Neural crest cell (in vitro differentiated cells): ENCODE data around the gene IKZF2. TPM values are rescaled to one million over a fixed set of nuclear protein-coding genes. Genes with fewer than 3 reads are reported as not detected.

ENCODE experiments used
- DNase-seq: peaks from one replicate; pipeline ENCODE4 v3.0.0; 2021; ENCODE audit warnings: low read depth, mixed read lengths, low spot score
- H3K27ac Mint-ChIP-seq: one replicate; pipeline ENCODE4 v1.8.0; 2021; ENCODE audit warnings: mild to moderate bottlenecking, mixed read lengths; ENCODE audit not compliant: unreplicated experiment
- H3K27me3 Mint-ChIP-seq: 2 replicates; pipeline ENCODE4 v1.8.0; 2021; ENCODE audit warnings: low read depth, mild to moderate bottlenecking, mixed read lengths
- H3K36me3 Mint-ChIP-seq: 2 replicates; pipeline ENCODE4 v1.8.0; 2021; ENCODE audit warnings: low read depth, mild to moderate bottlenecking, mixed read lengths
- H3K4me1 Mint-ChIP-seq: 2 replicates; pipeline ENCODE4 v1.8.0; 2021; ENCODE audit warnings: mixed read lengths
- H3K4me3 Mint-ChIP-seq: one replicate; pipeline ENCODE4 v1.8.0; 2021; ENCODE audit warnings: mild to moderate bottlenecking, mixed read lengths
- H3K9me3 Mint-ChIP-seq: 2 replicates; pipeline ENCODE4 v1.8.0; 2021; ENCODE audit warnings: mixed read lengths
- total RNA-seq: library from RNA; stranded (reverse); gene quantifications from 2 replicates; pipeline ENCODE4 v1.2.1, GENCODE V29; 2021
- TF ChIP-seq, protein P1 (sequence below): fragments of 200-600 bp; sonication (generic); conservative IDR thresholded peaks from 2 replicates; pipeline ENCODE4 v1.5.0; 2021; ENCODE audit warnings: antibody characterized with exemption, mild to moderate bottlenecking

The IKZF2 gene
- total RNA-seq, 1 donor from 2014 or later, result 7.3 TPM

DNA sequence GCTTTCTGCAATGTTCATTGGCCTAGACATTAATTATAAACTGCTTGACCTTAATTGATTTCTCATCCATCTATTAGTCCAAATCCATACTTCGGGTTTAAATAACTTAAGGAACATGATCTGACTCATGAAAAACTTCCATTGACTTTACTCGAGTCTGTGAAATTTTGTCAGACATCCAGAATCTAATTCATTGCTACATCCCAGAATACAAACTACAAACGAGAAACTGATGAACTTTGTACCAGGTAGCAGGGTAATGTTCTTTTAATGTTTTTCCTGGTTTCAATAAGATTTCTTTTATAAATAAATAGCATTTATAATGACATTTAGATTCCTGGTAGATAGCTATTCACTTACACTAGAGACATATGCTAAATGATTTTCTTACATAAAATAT, 36.0 kb upstream of the IKZF2 start:
- Mint-ChIP-seq H3K27me3 (no peaks in the 10 kb centered on the region), H3K4me1 (peaks cover 30% of the 10 kb centered on the region)

DNA sequence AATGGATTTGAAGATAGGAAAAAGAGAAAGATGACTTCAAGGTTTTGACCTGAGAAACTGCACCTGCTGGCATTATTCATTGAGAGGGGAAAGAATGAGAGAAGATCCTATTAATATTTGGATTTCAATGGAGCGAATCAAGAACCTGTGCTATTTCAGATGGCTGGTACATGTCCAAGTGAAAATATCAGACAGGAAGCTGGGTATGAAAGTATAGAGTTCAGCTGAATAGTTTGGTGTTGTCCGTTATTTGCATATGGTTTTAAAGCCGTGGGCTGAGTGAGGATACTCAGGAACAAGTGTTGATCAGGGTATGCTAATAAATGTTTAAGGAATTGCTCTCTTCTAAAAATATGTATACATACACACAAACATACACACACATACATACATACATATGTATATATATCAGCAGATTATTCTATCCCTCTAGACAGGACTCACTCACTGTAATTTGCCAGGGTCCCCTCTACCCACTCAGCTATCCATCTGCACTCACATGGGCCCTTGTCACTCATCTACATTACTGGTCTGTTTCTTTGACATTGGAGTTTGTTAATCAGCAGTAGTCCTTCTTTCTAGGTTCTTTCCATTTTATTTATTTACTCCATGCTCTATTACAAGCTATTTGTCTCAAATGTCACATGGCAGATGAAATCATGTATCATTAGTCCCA, 33.9 kb upstream of the IKZF2 start:
- Mint-ChIP-seq H3K27ac (peak overlapping the region; percentile 2), H3K4me1 (peaks cover 30% of the 10 kb centered on the region), H3K4me3 (no peak overlapping the region), H3K9me3 (peaks cover 2% of the 10 kb centered on the region), H3K27me3 (no peaks in the 10 kb centered on the region), H3K36me3 (peaks cover 3% of the 10 kb centered on the region)
- TF ChIP-seq, protein P1, sequence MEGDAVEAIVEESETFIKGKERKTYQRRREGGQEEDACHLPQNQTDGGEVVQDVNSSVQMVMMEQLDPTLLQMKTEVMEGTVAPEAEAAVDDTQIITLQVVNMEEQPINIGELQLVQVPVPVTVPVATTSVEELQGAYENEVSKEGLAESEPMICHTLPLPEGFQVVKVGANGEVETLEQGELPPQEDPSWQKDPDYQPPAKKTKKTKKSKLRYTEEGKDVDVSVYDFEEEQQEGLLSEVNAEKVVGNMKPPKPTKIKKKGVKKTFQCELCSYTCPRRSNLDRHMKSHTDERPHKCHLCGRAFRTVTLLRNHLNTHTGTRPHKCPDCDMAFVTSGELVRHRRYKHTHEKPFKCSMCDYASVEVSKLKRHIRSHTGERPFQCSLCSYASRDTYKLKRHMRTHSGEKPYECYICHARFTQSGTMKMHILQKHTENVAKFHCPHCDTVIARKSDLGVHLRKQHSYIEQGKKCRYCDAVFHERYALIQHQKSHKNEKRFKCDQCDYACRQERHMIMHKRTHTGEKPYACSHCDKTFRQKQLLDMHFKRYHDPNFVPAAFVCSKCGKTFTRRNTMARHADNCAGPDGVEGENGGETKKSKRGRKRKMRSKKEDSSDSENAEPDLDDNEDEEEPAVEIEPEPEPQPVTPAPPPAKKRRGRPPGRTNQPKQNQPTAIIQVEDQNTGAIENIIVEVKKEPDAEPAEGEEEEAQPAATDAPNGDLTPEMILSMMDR, result no peak
- no peak for DNase-seq

More for the DNA sequence above, 36.0 kb upstream of the IKZF2 start:
- H3K9me3 Mint-ChIP-seq, result peaks cover 2% of the 10 kb centered on the region
- no peak overlapping the region for H3K27ac Mint-ChIP-seq
- DNase-seq, result no peak
- no peak overlapping the region for H3K4me3 Mint-ChIP-seq
- TF ChIP-seq, protein P1, result no peak
- peaks cover 3% of the 10 kb centered on the region for H3K36me3 Mint-ChIP-seq

DNA sequence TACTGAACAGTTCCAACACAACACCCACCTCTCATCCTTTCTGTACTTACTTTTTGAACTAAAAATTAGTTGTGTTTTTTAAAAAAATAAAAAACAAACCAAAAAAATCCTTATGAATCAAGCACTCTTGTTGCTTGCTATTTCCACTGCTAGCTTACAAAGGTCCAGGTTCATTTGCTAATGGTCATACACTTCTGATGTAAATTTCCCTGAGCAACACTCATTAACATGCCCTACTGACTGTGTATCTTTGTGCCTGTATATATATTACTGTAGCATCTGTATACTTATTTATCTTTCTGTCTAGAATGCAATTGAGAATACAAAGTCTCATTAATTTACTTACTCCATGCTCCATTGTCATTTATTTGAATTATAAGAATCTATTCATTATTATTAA, 30.3 kb upstream of the IKZF2 start:
- H3K4me1 Mint-ChIP-seq, result peaks cover 5% of the 10 kb centered on the region
- H3K36me3 Mint-ChIP-seq, result no peaks in the 10 kb centered on the region
- no peak for DNase-seq
- H3K27ac Mint-ChIP-seq, result no peak overlapping the region
- TF ChIP-seq, protein P1, result no peak
- no peak overlapping the region for H3K4me3 Mint-ChIP-seq
- peaks cover 4% of the 10 kb centered on the region for H3K9me3 Mint-ChIP-seq
- no peaks in the 10 kb centered on the region for H3K27me3 Mint-ChIP-seq

DNA sequence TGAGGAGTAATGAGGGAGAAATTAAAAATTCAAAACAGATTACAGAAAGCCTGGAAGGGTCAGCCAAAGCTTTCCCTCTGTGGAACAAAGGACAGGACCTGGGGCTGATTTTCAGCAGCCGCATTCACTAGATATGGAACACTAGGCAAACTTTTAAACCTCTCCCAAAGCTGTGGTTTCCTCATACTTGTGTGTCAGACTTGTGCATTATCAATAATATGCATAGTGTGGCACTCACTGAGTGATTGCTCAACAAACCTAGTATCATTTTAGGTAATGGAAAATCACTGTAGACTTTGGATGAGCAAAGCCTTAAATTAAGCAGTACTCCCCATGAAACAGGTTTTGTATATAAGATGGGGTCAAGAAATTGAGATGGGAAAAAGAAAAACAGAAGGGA, 26.3 kb upstream of the IKZF2 start:
- Mint-ChIP-seq H3K4me1 (no peaks in the 10 kb centered on the region), H3K36me3 (no peaks in the 10 kb centered on the region), H3K27me3 (no peaks in the 10 kb centered on the region), H3K27ac (no peak overlapping the region), H3K4me3 (no peak overlapping the region), H3K9me3 (peaks cover 4% of the 10 kb centered on the region)
- TF ChIP-seq, protein P1, result no peak
- no peak for DNase-seq

DNA sequence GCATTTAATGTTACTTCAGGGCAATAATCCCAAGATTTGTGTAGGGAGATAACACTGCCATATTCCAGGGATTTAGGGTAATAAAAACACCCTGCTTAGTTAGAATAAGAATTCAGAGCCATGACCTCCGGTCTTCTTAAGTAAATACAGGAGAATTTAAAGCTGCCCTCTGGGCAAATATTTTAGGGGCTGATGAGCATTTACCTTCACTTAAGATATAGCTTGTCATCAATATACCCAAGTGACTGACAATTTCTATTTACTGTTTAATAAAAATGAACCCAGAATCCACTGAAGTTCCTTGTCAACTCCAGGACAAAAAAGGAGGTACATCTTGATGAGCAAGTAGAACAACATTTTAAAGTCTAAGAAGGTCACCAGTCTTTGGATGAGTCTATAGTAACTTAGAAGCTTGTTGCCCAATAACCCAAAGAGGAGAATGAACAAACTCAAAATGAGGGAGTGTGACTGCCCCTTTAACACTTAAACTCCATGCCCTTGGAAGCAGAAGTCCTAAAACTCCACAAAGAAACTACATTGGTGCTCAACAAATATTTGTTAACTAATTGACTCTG, 24.3 kb upstream of the IKZF2 start:
- no peaks in the 10 kb centered on the region for H3K4me1 Mint-ChIP-seq
- H3K27ac Mint-ChIP-seq, result no peak overlapping the region
- no peaks in the 10 kb centered on the region for H3K27me3 Mint-ChIP-seq
- H3K4me3 Mint-ChIP-seq, result no peak overlapping the region
- TF ChIP-seq, protein P1, result no peak
- no peak for DNase-seq
- H3K9me3 Mint-ChIP-seq, result peaks cover 4% of the 10 kb centered on the region
- no peaks in the 10 kb centered on the region for H3K36me3 Mint-ChIP-seq
